ENCODE results near the gene DSCAML1.

DSCAML1 gene

GRCh38 chr11:117381481-117382387 is 415.3 kb downstream of the DSCAML1 start:
- Histone ChIP-seq H3K27ac (ENCODE audit: low read depth, low read length) (no peak overlapping the region), H3K9ac (ENCODE audit: low read length) (no peak overlapping the region), H3K36me3 (ENCODE audit: control insufficient read depth, insufficient read depth, low read length) (peaks cover 33% of the 10 kb centered on the region), H3K9me3 (ENCODE audit: control insufficient read depth, insufficient read depth, low read depth, low read length) (no peaks in the 10 kb centered on the region), H3K4me1 (ENCODE audit: control insufficient read depth, insufficient read depth, low read length) (no peaks in the 10 kb centered on the region), H3K4me3 (ENCODE audit: low read depth, low read length) (no peak overlapping the region), H3K27me3 (ENCODE audit: control insufficient read depth, insufficient read depth, low read length) (no peaks in the 10 kb centered on the region)

GRCh38 chr11:117380676-117381075 is 416.3 kb downstream of the DSCAML1 start:
- Histone ChIP-seq H3K27me3 (ENCODE audit: control insufficient read depth, insufficient read depth, low read length) (no peaks in the 10 kb centered on the region), H3K4me3 (ENCODE audit: low read depth, low read length) (no peak overlapping the region), H3K36me3 (ENCODE audit: control insufficient read depth, insufficient read depth, low read length) (peaks cover 41% of the 10 kb centered on the region), H3K4me1 (ENCODE audit: control insufficient read depth, insufficient read depth, low read length) (no peaks in the 10 kb centered on the region), H3K9ac (ENCODE audit: low read length) (no peak overlapping the region), H3K9me3 (ENCODE audit: control insufficient read depth, insufficient read depth, low read depth, low read length) (no peaks in the 10 kb centered on the region), H3K27ac (ENCODE audit: low read depth, low read length) (no peak overlapping the region)

GRCh38 chr11:117378976-117379865 is 417.8 kb downstream of the DSCAML1 start:
- Histone ChIP-seq H3K27ac (ENCODE audit: low read depth, low read length) (no peak overlapping the region), H3K27me3 (ENCODE audit: control insufficient read depth, insufficient read depth, low read length) (no peaks in the 10 kb centered on the region), H3K4me3 (ENCODE audit: low read depth, low read length) (no peak overlapping the region), H3K9ac (ENCODE audit: low read length) (no peak overlapping the region), H3K4me1 (ENCODE audit: control insufficient read depth, insufficient read depth, low read length) (no peaks in the 10 kb centered on the region), H3K9me3 (ENCODE audit: control insufficient read depth, insufficient read depth, low read depth, low read length) (no peaks in the 10 kb centered on the region), H3K36me3 (ENCODE audit: control insufficient read depth, insufficient read depth, low read length) (peaks cover 51% of the 10 kb centered on the region)

Data from HUES6 (cell line).